Keratinocyte (primary cell): ENCODE results near the gene TIAM1. TPM values are rescaled to one million over a fixed set of nuclear protein-coding genes. Genes with fewer than 3 reads are reported as not detected.

ENCODE experiments used
- DNase-seq: peaks from one replicate; pipeline ENCODE4 v3.0.0-alpha.2; 2011; ENCODE audit warnings: low read depth, missing footprints, low spot score
- FAIRE-seq: peaks from 2 replicates; lab custom pipeline; 2011; peaks lifted over from hg19 to GRCh38; lab: Jason Lieb, UNC
- H2AFZ ChIP-seq: 2 replicates; pipeline ENCODE4 v1.6.0; 2012; ENCODE audit warnings: low read length, control low read depth, inconsistent platforms; ENCODE audit not compliant: control insufficient read depth
- H3K27ac ChIP-seq: 2 replicates; pipeline ENCODE4 v1.5.1; 2011; ENCODE audit warnings: low read length; ENCODE audit not compliant: control insufficient read depth, insufficient read depth
- H3K27me3 ChIP-seq: 3 replicates; pipeline ENCODE4 v1.6.0; 2011; ENCODE audit warnings: low read length; ENCODE audit not compliant: control insufficient read depth, insufficient read depth; ENCODE audit errors: extremely low read depth
- H3K36me3 ChIP-seq, 2 experiments: 2 replicates in 1 of 2; 3 replicates in 1 of 2; pipeline ENCODE4 v1.5.1; 2011; ENCODE audit warnings: low read length in 2 of 2, mild to moderate bottlenecking in 1 of 2; ENCODE audit not compliant: control insufficient read depth in 2 of 2, insufficient read depth in 2 of 2; ENCODE audit errors: extremely low read depth in 1 of 2
- H3K4me1 ChIP-seq: 3 replicates; pipeline ENCODE4 v1.5.1; 2011; ENCODE audit warnings: low read length; ENCODE audit not compliant: control insufficient read depth, insufficient read depth; ENCODE audit errors: extremely low read depth
- H3K4me2 ChIP-seq: 3 replicates; pipeline ENCODE4 v1.6.0; 2011; ENCODE audit warnings: low read depth, low read length; ENCODE audit not compliant: control insufficient read depth, insufficient read depth; ENCODE audit errors: extremely low read depth
- H3K4me3 ChIP-seq, 3 experiments: fragments of 200-600 bp in 1 of 3; sonication (generic) in 1 of 3; 2 replicates in 2 of 3; 3 replicates in 1 of 3; pipeline ENCODE4 v1.5.1; 2011 to 2016; ENCODE audit warnings: low read length in 3 of 3, mild to moderate bottlenecking in 3 of 3, control low read depth in 2 of 3, inconsistent platforms in 1 of 3, low read depth in 1 of 3, mixed read lengths in 1 of 3, mixed run types in 1 of 3, moderate library complexity in 1 of 3; ENCODE audit not compliant: control insufficient read depth in 2 of 3, insufficient read depth in 2 of 3; ENCODE audit errors: extremely low read depth in 1 of 3
- H3K79me2 ChIP-seq: 2 replicates; pipeline ENCODE4 v1.6.0; 2012; ENCODE audit warnings: low read length; ENCODE audit not compliant: control insufficient read depth, insufficient read depth
- H3K9ac ChIP-seq: 3 replicates; pipeline ENCODE4 v1.6.0; 2011; ENCODE audit warnings: low read length; ENCODE audit not compliant: control insufficient read depth, insufficient read depth; ENCODE audit errors: extremely low read depth
- H3K9me1 ChIP-seq: 3 replicates; pipeline ENCODE4 v1.6.0; 2011; ENCODE audit warnings: low read length; ENCODE audit not compliant: control insufficient read depth, insufficient read depth; ENCODE audit errors: extremely low read depth
- H3K9me3 ChIP-seq: 2 replicates; pipeline ENCODE4 v1.5.1; 2012; ENCODE audit warnings: low read depth, low read length; ENCODE audit not compliant: control insufficient read depth
- H4K20me1 ChIP-seq: 3 replicates; pipeline ENCODE4 v1.6.0; 2011; ENCODE audit warnings: low read length; ENCODE audit not compliant: control insufficient read depth, insufficient read depth; ENCODE audit errors: extremely low read depth
- EZH2 ChIP-seq: IDR thresholded peaks from one replicate; pipeline ENCODE4 v1.6.1; 2012; ENCODE audit warnings: inconsistent platforms, mild to moderate bottlenecking, low read length, moderate library complexity
- dilution Hi-C: fragments of 300-500 bp; cut with MboI; formaldehyde crosslinking; loops from one replicate; pipeline ENCODE4 v1.7.0; 2020; ENCODE audit warnings: low sequenced_read_pairs; ENCODE audit not compliant: extremely low pct_ligation_motif_present
- polyA plus RNA-seq, 5 experiments: library from polyadenylated mRNA; depleted of rRNA in 3 of 5; stranded (reverse) in 3 of 5; stranded (forward) in 1 of 5; unstranded in 1 of 5; fragments of >200 nt; gene quantifications; 1 replicate in 1 of 5; 2 replicates in 3 of 5; 3 replicates in 1 of 5; pipeline versions ENCODE4 v1.2.1 to v1.2.3, GENCODE V29; 2011 to 2012; ENCODE audit warnings: missing spikeins in 2 of 5, low read depth in 1 of 5, low replicate concordance in 1 of 5
- TF ChIP-seq, protein P1 (sequence below), 3 experiments: IDR thresholded peaks in 1 of 3; conservative IDR thresholded peaks in 1 of 3; optimal IDR thresholded peaks in 1 of 3; 2 replicates in 2 of 3; 3 replicates in 1 of 3; pipeline versions ENCODE3 to v1.5.1; 2011; ENCODE audit warnings: low read length in 3 of 3, mild to moderate bottlenecking in 3 of 3, moderate library complexity in 2 of 3, control low read depth in 1 of 3, inconsistent platforms in 1 of 3; ENCODE audit not compliant: insufficient read depth in 2 of 3; ENCODE audit errors: extremely low read depth in 1 of 3

Gene TIAM1
- polyA plus RNA-seq, 1 donor (not counting 4 experiments of a cell fraction or from before 2014, with no cell fraction given), result 8.3 TPM

DNA sequence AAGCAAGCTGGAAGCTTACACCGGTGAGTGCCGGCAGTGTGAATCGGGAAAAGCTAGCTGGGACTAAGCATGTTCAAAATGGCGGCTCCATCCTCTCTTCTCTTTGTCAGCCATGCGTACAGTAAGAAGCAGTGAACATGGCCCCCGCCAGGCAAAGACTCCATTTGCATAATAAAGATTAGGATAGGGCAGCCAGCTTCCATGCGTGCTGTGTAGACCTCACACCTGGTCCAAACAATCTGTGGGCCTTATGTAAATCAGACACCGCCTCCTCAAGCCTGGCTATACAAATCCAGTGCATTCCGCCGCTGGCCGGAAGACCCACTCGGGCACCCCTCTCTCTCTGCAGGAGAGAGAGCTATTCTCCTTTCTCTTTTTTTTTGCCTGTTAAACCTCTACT, 150.3 kb downstream of the TIAM1 start:
- Histone ChIP-seq H3K9me3 (no peaks in the 10 kb centered on the region), H3K4me3 (no peak overlapping the region), H2AFZ (no peak overlapping the region), H3K36me3 (peaks cover 0 to 6% of the 10 kb centered on the region in 2 experiments), H3K27me3 (no peaks in the 10 kb centered on the region), H3K9ac (no peak overlapping the region), H3K27ac (no peak overlapping the region), H3K4me2 (no peak overlapping the region), H3K9me1 (no peaks in the 10 kb centered on the region), H4K20me1 (no peaks in the 10 kb centered on the region), H3K4me1 (no peaks in the 10 kb centered on the region), H3K79me2 (no peaks in the 10 kb centered on the region)
- dilution Hi-C loops, result no loop called here
- FAIRE-seq (no peak), DNase-seq (no peak)
- no peak for TF ChIP-seq EZH2
- TF ChIP-seq, protein P1, sequence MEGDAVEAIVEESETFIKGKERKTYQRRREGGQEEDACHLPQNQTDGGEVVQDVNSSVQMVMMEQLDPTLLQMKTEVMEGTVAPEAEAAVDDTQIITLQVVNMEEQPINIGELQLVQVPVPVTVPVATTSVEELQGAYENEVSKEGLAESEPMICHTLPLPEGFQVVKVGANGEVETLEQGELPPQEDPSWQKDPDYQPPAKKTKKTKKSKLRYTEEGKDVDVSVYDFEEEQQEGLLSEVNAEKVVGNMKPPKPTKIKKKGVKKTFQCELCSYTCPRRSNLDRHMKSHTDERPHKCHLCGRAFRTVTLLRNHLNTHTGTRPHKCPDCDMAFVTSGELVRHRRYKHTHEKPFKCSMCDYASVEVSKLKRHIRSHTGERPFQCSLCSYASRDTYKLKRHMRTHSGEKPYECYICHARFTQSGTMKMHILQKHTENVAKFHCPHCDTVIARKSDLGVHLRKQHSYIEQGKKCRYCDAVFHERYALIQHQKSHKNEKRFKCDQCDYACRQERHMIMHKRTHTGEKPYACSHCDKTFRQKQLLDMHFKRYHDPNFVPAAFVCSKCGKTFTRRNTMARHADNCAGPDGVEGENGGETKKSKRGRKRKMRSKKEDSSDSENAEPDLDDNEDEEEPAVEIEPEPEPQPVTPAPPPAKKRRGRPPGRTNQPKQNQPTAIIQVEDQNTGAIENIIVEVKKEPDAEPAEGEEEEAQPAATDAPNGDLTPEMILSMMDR (optimal IDR thresholded peaks at IDR 0.05 in 1 of 3, IDR thresholded peaks at IDR 0.05 in 1 of 3, conservative IDR thresholded peaks at IDR 0.05 in 1 of 3; ENCODE audit: extremely low read depth in 1 of 3, insufficient read depth in 2 of 3, low read length in 3 of 3), result no peak

- Histone ChIP-seq H3K9me1 (no peaks in the 10 kb centered on the region), H3K27ac (no peak overlapping the region), H3K79me2 (no peaks in the 10 kb centered on the region), H4K20me1 (no peaks in the 10 kb centered on the region), H3K27me3 (no peaks in the 10 kb centered on the region), H3K4me2 (no peak overlapping the region), H3K36me3 (peaks cover 0 to 6% of the 10 kb centered on the region in 2 experiments), H3K4me1 (no peaks in the 10 kb centered on the region), H2AFZ (no peak overlapping the region), H3K9ac (no peak overlapping the region), H3K9me3 (no peaks in the 10 kb centered on the region), H3K4me3 (no peak overlapping the region)
- TF ChIP-seq, protein P1 (optimal IDR thresholded peaks at IDR 0.05 in 1 of 3, IDR thresholded peaks at IDR 0.05 in 1 of 3, conservative IDR thresholded peaks at IDR 0.05 in 1 of 3; ENCODE audit: extremely low read depth in 1 of 3, insufficient read depth in 2 of 3, low read length in 3 of 3), result no peak
- TF ChIP-seq EZH2, result no peak
- dilution Hi-C loops, result no loop called here
- DNase-seq (no peak), FAIRE-seq (no peak)
Observed at GRCh38 chr21:31191553-31191952, 152.5 kb downstream of the TIAM1 start.
